ENCODE results near the gene PLCG2. TPM values are rescaled to one million over a fixed set of nuclear protein-coding genes. Genes with fewer than 3 reads are reported as not detected.

Gene PLCG2
- total and polyA plus RNA-seq, 8 donors = 5.1 to 48.7 (median 9.4) TPM

GRCh38 chr16:81861503-81861902 is 82.4 kb downstream of the PLCG2 start:
- Histone ChIP-seq H3K4me1 (peaks cover 0 to 11% of the 10 kb centered on the region in 2 donors), H3K36me3 (no peaks in the 10 kb centered on the region), H3K27ac (peak overlapping the region; percentile 39 to 51), H3K9me3 (no peaks in the 10 kb centered on the region), H3K4me3 (no peak overlapping the region), H3K27me3 (no peaks in the 10 kb centered on the region)
- DNase-seq (no peak), ATAC-seq (peak; percentile 12)
- intact Hi-C loops (cut with DNase I) = no loop called here
- TF ChIP-seq, protein P1, sequence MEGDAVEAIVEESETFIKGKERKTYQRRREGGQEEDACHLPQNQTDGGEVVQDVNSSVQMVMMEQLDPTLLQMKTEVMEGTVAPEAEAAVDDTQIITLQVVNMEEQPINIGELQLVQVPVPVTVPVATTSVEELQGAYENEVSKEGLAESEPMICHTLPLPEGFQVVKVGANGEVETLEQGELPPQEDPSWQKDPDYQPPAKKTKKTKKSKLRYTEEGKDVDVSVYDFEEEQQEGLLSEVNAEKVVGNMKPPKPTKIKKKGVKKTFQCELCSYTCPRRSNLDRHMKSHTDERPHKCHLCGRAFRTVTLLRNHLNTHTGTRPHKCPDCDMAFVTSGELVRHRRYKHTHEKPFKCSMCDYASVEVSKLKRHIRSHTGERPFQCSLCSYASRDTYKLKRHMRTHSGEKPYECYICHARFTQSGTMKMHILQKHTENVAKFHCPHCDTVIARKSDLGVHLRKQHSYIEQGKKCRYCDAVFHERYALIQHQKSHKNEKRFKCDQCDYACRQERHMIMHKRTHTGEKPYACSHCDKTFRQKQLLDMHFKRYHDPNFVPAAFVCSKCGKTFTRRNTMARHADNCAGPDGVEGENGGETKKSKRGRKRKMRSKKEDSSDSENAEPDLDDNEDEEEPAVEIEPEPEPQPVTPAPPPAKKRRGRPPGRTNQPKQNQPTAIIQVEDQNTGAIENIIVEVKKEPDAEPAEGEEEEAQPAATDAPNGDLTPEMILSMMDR (IDR thresholded peaks at IDR 0.05) = no peak

GRCh38 chr16:81861915-81862314 is 82.8 kb downstream of the PLCG2 start:
- peak; percentile 41 for ATAC-seq
- no peaks in the 10 kb centered on the region for H3K36me3 ChIP-seq
- no peaks in the 10 kb centered on the region for H3K27me3 ChIP-seq
- peak overlapping the region; percentile 39 to 51 for H3K27ac ChIP-seq
- DNase-seq = no peak
- H3K4me1 ChIP-seq = peaks cover 0 to 15% of the 10 kb centered on the region in 2 donors
- intact Hi-C loops (cut with DNase I) = no loop called here
- no peaks in the 10 kb centered on the region for H3K9me3 ChIP-seq
- TF ChIP-seq, protein P1 (IDR thresholded peaks at IDR 0.05) = no peak
- no peak overlapping the region for H3K4me3 ChIP-seq

- Histone ChIP-seq H3K4me3 (no peak overlapping the region), H3K36me3 (no peaks in the 10 kb centered on the region), H3K9me3 (no peaks in the 10 kb centered on the region), H3K4me1 (peaks cover 0 to 26% of the 10 kb centered on the region in 2 donors), H3K27me3 (no peaks in the 10 kb centered on the region), H3K27ac (peak overlapping the region in 1 of 2 donors; percentile 37)
- TF ChIP-seq, protein P1 (IDR thresholded peaks at IDR 0.05) = no peak
- no peak for ATAC-seq
- DNase-seq = no peak
- intact Hi-C loops (cut with DNase I) = no loop called here
Observed at GRCh38 chr16:81863630-81864352, 84.7 kb downstream of the PLCG2 start.

DNA sequence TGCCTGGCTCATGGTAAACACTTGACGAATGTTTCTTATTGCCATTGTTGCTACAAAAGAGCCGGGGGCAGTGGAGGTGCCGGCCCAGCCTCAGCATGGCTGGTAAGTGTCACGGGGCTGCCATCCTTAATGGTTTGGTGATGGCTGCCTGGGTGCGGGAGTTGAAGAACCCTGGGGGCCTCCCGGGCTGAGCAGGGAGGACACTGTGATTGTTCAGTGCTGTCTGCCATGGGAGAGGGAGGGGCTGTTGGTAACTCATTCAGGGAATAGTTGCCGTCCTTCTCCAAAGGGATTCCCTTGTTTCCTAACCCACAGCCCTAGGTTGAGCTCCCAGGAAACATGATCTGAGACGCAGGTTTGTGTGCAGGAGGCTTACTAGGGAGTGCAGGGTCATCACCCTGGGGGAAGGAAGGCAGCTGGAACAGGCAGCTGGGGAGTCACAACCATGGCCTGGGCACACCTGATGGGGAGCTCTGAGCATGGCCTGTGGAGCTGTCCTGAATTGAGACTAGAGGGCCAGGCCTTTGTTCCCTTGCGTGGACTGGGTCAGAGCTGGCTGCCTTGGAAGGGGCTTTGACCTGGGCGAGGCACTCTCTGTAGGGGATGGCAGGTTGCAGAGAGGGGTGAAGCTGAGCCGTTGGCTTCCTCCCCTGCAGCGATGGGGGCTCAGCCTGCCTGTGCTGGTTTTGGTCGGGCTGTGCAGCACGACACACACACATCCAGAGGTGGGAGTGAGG is 85.7 kb downstream of the PLCG2 start:
- Histone ChIP-seq H3K4me3 (no peak overlapping the region), H3K36me3 (peaks cover 0 to 10% of the 10 kb centered on the region in 2 donors), H3K4me1 (peaks cover 0 to 26% of the 10 kb centered on the region in 2 donors), H3K27me3 (no peaks in the 10 kb centered on the region), H3K9me3 (no peaks in the 10 kb centered on the region), H3K27ac (peak overlapping the region in 1 of 2 donors; percentile 94)
- no peak for DNase-seq
- ATAC-seq = no peak
- TF ChIP-seq, protein P1 (IDR thresholded peaks at IDR 0.05) = no peak
- intact Hi-C loops (cut with DNase I) = no loop called here

DNA sequence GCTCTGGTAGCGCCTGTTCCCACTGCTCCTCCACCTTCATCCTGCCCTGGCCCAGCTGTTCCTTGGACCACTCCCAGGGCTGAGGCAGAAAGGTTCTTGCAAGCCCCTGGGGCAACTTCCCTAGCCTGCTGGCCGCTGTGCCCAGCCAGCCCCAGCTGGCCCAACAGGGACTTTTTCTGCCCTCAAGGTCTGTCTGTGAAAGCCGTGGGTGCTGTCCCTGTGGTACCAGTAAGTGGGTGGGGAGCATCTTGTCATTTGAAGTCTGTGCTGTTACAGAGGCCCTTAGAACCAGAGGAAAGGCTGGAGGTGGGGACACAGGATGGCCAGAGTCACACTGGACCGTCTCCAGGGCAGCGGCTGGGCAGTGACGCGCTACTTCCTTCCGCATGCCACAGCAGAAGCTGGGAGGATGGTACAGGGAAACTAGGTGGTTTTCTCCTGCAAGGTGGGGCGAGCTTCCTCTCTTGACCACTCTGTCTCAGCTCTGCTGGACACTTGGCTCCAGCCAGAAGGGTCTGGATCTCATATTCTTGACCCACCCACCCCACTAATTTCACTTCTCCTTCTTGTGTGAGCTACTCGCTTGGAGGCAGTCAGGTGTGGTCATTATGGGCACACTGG is 87.8 kb downstream of the PLCG2 start:
- TF ChIP-seq, protein P1 (IDR thresholded peaks at IDR 0.05) = no peak
- Histone ChIP-seq H3K9me3 (no peaks in the 10 kb centered on the region), H3K27ac (peak overlapping the region; percentile 69 to 94), H3K36me3 (peaks cover 0 to 17% of the 10 kb centered on the region in 2 donors), H3K4me1 (peaks cover 0 to 26% of the 10 kb centered on the region in 2 donors), H3K27me3 (no peaks in the 10 kb centered on the region), H3K4me3 (no peak overlapping the region)
- intact Hi-C loops (cut with DNase I) = no loop called here
- peak in 3 of 4 donors; percentile 27 to 92 (median 70) for DNase-seq
- ATAC-seq = peak; percentile 82

Data from left lung (tissue), 10 donors.